MG63 (cell line): ENCODE data around the gene SRPK1. TPM values are rescaled to one million over a fixed set of nuclear protein-coding genes. Genes with fewer than 3 reads are reported as not detected.

Experiments used
- DNase-seq: peaks from one replicate; pipeline ENCODE4 v3.0.0-alpha.2; 2020
- H3K27me3 ChIP-seq: fragments of 250-450 bp; sonication (Bioruptor Pico); 2 replicates; pipeline ENCODE4 v1.5.1; 2020; ENCODE audit warnings: mild to moderate bottlenecking, moderate library complexity
- H3K36me3 ChIP-seq: fragments of 250-450 bp; sonication (Bioruptor Pico); 2 replicates; pipeline ENCODE4 v1.5.1; 2020; ENCODE audit warnings: mild to moderate bottlenecking, moderate library complexity
- H3K4me3 ChIP-seq: fragments of 250-450 bp; sonication (Bioruptor Pico); 2 replicates; pipeline ENCODE4 v1.5.1; 2020; ENCODE audit warnings: mild to moderate bottlenecking, moderate library complexity
- H3K9me3 ChIP-seq: fragments of 250-450 bp; sonication (Bioruptor Pico); 2 replicates; pipeline ENCODE4 v1.5.1; 2020; ENCODE audit warnings: mild to moderate bottlenecking, moderate library complexity
- total RNA-seq: library from RNA; depleted of rRNA; stranded (reverse); fragments of >200 nt; shearing (Covaris generic); gene quantifications from 2 replicates; pipeline ENCODE4 v1.2.3, GENCODE V29; 2014; ENCODE audit warnings: low replicate concordance

SRPK1 gene
- total RNA-seq, 1 experiment from 2014 or later, result 20.7 TPM

DNA sequence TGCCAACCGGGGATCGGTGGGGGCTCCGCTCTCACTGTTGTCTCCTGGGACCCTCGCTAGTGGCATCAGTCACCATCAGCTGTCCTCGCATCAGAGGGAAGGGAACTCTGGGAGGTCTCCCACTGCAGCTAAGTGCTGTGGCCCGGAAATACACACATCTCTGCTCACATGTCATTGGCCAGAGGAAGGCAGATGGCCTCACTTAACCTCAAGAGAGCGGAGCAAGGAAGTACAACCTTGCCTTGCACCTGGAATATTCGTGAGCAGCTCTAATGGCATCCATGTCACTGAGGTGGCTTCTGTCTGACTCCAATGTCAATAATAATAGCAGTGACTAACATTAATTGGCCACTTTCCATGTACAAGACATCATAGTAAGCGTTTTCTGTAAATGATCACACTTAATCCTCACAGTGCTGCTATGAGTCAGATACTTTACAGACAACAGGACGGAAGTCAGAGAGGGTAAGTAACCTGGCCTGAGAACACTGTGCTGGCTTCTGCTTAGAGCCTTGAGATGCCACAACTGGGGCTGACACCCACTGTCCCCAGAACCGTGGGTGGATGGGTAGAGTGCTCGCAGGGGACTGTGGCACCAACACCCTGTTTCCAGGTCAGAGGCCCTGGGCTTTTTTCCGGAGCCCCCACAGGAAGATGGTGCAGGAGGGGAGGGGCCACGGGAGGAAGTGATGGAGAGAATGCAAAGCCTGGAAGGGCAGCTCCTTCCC lies 109.8 kb downstream of the SRPK1 start:
- DNase-seq, result peak; percentile 26
- no peak overlapping the region for H3K4me3 ChIP-seq
- 0 out of 2 replicates have a peak, but pooled peaks cover 2% of the 10 kb centered on the region for H3K27me3 ChIP-seq
- no peaks in the 10 kb centered on the region for H3K36me3 ChIP-seq
- no peaks in the 10 kb centered on the region for H3K9me3 ChIP-seq

DNA sequence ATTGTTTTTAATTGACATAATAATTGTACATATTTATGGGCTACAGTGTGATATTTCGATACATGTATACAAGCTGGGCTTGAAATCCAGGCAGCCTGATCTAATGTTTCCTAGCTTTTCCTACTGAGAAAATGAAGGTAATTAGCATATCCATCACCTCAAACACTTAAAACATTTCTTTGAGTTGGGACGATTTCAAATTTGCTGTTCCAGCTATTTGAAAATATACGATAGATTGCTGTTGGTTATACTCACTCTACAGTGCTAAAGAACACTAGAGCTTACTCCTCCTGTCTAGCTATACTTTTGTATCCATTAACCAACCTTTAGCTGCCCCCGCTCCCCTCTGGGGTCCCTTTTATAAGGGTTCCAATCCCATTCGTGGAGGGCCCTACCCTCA lies 111.1 kb downstream of the SRPK1 start:
- Histone ChIP-seq H3K9me3 (no peaks in the 10 kb centered on the region), H3K36me3 (no peaks in the 10 kb centered on the region)
- no peak for DNase-seq

DNA sequence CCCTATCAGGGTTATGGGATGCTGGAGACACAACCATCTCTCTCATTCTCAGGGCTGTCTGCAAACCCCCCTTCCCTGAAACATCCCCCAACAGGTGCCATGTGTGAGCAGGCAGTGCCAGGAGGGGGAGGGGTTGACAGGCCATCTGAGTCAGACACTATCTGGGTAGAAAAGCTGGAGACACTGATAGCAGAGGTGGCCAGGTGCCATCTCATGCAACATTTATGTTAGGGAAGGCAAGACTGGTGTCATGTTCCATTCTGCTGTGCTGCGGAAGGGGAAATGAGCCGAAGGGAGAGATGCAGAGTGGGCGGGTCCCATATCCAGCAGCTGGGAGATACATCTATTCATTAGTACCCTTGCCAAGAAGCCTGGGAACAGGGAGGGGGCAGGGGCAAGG lies 112.2 kb downstream of the SRPK1 start:
- no peak for DNase-seq
- Histone ChIP-seq H3K27me3 (0 out of 2 replicates have a peak, but pooled peaks cover 2% of the 10 kb centered on the region), H3K36me3 (no peaks in the 10 kb centered on the region), H3K9me3 (no peaks in the 10 kb centered on the region), H3K4me3 (no peak overlapping the region)

More for the DNA sequence above, 111.1 kb downstream of the SRPK1 start:
- Histone ChIP-seq H3K27me3 (0 out of 2 replicates have a peak, but pooled peaks cover 2% of the 10 kb centered on the region), H3K4me3 (no peak overlapping the region)

DNA sequence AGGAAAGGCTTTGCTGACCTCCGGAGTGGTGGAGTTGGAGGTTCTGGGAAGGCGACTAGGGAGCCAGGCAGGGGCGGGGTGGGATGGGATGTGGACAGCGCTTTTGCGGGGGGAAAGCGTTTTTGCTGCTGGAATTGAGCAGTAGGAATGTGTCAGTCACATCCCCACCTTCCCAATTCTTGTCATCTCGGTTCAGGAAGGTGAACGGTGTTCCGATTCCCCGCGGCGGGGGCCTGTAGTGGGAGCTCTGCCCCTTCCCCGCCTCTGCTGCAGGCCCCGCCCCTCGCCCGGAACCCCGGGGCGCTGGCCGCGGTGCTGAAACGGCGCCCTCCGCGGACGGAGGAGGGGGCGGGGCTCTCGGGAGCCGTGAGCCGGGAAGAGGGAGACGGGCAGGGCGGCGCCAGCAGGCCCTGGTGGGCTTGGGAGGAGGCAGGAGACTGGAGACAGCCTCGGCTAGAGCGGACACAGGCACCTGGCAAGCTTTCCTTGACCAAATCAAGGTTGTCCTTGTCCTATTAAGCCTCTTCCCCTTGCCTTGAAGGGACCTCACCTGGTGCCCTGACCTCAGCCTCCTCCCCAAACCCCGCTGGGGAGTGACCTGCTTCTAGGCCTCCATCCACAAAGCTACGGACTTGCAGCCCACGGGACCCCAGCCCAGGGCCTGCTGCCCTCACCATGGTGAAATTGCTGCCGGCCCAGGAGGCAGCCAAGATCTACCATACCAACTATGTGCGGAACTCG lies 115.7 kb downstream of the SRPK1 start, which contains the start of gene LHFPL5:
Gene LHFPL5 (plus strand): TSS at position 357 of the 741 bp plus-strand sequence. CDS start 319 bp downstream, at position 676.
- Histone ChIP-seq H3K27me3 (0 out of 2 replicates have a peak, but pooled peaks cover 2% of the 10 kb centered on the region), H3K9me3 (no peaks in the 10 kb centered on the region), H3K36me3 (no peaks in the 10 kb centered on the region), H3K4me3 (0 out of 2 replicates have a peak within 1 kb of the TSS, but pooled peaks have one; percentile 13)
- peak; percentile 45 for DNase-seq

DNA sequence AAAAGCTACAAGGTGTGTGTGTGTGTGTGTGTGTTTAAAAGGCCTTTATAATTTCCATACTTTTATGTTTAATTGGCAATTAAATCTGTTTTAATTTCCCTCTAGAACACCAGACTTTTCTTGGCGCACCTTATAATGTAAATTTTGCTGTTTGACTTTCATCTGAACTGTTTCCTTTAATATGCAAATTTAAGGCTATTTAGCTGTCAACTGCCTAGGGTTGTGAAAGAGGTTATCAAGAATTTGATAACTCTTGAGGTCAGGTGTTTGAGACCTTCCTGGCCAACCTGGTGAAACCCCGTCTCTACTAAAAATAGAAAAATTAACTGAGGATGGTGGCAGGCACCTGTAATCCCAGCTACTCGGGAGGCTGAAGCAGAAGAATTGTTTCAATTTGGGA lies 119.8 kb downstream of the SRPK1 start:
- Histone ChIP-seq H3K27me3 (no peaks in the 10 kb centered on the region), H3K9me3 (no peaks in the 10 kb centered on the region), H3K4me3 (no peak overlapping the region), H3K36me3 (no peaks in the 10 kb centered on the region)
- DNase-seq, result no peak

DNA sequence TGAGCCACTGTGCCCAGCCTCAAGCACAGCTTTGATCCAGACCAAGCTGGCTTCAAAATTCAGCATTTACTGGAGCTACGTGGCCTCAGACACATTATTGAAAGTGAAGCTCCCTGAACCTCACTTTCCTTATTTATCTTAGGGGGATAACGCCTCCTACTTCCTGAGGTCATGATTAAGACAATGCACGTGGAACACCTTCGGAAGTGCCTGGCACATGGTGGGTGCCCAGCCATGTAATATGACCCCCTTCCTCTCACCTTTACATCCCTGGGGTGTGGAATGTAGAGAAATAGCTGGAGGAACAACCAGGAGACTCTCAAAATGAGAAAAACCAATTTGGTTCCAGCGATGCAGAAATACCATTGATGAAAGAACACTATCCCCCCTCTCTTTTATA lies 122.2 kb downstream of the SRPK1 start:
- H3K9me3 ChIP-seq, result no peaks in the 10 kb centered on the region
- DNase-seq, result no peak
- H3K4me3 ChIP-seq, result no peak overlapping the region
- H3K27me3 ChIP-seq, result no peaks in the 10 kb centered on the region
- no peaks in the 10 kb centered on the region for H3K36me3 ChIP-seq

DNA sequence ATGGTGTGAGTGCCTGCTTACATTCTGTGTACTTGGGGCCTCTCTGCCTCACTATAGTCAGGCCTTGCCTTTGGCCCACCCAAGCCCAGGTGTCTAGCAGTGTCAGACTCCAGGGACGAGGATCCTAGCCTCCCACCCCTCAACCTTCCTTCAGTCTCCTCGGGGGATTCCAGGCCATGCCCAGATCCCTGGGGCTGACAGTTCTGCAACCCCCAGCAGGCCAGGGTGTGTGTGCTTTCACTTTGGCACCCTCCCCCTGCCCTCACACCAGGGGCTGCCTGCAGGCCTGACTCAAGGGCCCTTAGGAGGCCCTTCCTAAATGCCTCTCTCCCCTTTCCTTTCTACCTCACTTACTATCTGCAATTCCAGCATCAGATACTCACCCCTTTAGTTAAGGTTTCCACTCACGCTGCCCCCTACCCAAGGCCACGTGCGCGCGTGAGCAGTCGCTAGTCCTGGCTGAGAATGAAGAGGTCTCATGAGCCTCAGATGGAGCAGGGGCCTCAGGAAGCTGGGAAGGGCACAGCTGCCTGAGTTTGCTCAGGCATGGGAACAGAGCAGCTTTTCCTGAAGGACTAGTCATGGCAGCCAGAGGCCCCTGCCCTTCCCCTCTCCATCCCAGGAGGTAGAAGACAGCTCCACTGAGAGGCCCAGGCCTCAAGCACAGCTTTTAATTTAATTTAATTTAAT lies 122.9 kb downstream of the SRPK1 start:
- Histone ChIP-seq H3K36me3 (no peaks in the 10 kb centered on the region), H3K27me3 (no peaks in the 10 kb centered on the region), H3K4me3 (no peak overlapping the region), H3K9me3 (no peaks in the 10 kb centered on the region)
- DNase-seq, result no peak

DNA sequence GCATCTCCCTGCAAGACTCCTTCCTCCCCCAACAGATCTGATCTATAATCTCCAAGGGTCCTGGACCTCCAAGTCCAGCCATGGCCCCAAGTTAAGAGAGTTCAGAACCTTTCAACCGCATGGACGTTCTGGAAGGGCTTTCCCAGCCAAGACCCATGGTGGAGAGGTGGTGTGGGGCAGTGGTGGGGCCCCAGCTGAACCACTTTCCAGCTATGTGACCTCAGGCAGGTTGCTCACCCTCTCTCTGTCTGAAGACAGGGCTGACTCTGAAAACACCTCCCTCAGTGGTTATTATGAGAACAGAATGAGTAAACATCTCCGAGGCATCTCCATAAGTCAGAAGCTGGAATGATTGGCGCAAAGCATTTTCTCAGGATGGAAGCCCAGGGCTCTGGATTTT lies 124.7 kb downstream of the SRPK1 start:
- H3K9me3 ChIP-seq, result no peaks in the 10 kb centered on the region
- 0 out of 2 replicates have a peak, but pooled peaks cover 3% of the 10 kb centered on the region for H3K27me3 ChIP-seq
- no peak overlapping the region for H3K4me3 ChIP-seq
- DNase-seq, result no peak
- no peaks in the 10 kb centered on the region for H3K36me3 ChIP-seq

DNA sequence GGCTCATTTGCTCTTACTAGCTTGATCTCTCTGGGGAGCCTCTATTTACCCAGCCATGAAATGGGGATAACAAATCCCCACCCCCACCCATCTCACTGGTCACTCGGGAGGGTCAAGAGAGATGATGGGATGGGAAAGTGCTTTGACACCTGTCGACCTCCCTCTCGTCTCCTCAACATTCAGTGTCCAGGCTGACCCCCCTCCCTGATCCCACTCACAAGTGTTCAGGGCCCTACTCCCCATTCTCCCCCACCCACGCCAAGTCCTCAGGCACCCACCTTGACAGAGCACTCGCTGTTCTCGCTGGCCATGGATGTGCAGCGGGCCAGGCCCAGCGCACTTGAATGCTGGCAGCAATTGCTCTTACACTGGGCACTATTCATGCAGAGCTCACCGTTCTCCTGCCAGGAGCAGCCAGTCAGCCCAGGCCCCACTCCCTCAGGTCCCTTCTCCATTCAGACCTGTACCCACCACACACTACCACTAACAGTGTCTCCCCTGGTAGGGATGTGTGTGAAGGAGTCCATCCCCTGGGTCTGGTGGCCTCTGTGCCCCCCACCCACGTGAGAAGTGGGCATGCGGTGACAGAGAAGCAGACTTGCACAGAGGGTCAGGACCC lies 125.3 kb downstream of the SRPK1 start:
- H3K36me3 ChIP-seq, result no peaks in the 10 kb centered on the region
- H3K27me3 ChIP-seq, result 0 out of 2 replicates have a peak, but pooled peaks cover 3% of the 10 kb centered on the region
- DNase-seq, result no peak
- H3K4me3 ChIP-seq, result no peak overlapping the region
- no peaks in the 10 kb centered on the region for H3K9me3 ChIP-seq

DNA sequence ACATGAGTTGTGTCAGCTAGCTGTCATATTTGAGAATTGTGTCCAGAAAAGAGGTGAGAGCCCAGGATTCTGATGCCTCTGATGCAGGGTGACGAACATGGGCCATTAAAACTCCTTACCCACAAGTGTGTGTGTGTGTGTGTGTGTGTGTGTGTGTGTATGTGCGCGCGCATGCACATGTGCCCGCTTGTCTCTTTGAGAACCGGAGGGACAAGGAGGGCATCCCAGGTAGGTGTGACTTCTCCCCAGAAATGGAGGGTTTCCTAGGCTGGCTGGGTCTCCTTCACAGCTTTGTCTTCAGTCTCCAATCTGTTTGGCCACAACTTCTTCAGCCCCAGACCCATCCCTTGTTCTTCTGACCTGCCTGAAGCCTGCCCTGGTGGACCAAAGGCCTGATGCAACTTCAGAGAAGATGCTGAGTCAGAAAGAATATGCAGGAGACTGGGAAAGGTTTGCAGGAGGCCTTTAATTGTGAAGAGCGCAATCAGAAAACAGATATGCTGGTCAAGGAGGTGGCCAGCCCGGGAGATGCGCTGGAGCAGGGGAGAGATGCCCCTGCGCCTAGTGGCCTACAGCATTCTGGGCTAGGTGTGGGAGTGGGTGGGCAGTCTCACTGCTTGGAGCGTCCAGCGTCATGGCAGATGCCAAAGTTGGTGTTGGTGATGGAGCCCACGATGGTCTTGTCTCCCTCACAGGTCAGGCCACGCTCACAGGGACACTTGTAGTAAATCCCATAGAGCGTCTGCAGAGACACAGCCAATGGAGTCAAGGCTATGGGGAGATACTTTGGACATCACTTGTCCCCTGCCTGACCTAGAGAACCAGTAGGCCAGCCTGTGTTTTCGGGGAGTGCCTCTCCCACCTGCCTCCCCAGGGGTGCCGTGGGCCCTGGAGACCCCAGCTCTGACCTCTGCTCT lies 126.1 kb downstream of the SRPK1 start:
- Histone ChIP-seq H3K4me3 (no peak overlapping the region), H3K27me3 (peaks cover 3% of the 10 kb centered on the region; the same call in 1 of the 2 replicates), H3K9me3 (no peaks in the 10 kb centered on the region), H3K36me3 (no peaks in the 10 kb centered on the region)
- no peak for DNase-seq

DNA sequence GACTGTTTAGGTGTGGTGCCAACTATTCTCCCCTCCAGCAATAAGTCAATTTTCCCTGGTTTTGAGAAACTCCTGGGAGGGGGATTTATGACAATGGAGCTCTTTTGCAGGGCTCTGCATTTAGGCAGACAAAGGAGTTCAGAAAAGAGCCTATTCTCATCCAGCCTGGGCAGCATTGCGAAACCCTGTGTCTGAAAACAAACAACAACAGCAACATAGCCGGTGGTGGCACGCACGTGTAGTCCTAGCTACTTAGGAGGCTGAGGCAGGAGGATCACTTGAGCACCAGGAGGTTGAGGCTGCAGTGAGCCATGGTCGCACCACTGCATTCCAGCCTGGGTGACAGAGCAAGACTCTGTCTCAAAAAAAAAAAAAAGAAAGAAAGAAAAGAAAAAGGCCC lies 130.2 kb downstream of the SRPK1 start:
- peaks cover 38% of the 10 kb centered on the region for H3K27me3 ChIP-seq
- no peak overlapping the region for H3K4me3 ChIP-seq
- no peak for DNase-seq
- no peaks in the 10 kb centered on the region for H3K36me3 ChIP-seq
- no peaks in the 10 kb centered on the region for H3K9me3 ChIP-seq

DNA sequence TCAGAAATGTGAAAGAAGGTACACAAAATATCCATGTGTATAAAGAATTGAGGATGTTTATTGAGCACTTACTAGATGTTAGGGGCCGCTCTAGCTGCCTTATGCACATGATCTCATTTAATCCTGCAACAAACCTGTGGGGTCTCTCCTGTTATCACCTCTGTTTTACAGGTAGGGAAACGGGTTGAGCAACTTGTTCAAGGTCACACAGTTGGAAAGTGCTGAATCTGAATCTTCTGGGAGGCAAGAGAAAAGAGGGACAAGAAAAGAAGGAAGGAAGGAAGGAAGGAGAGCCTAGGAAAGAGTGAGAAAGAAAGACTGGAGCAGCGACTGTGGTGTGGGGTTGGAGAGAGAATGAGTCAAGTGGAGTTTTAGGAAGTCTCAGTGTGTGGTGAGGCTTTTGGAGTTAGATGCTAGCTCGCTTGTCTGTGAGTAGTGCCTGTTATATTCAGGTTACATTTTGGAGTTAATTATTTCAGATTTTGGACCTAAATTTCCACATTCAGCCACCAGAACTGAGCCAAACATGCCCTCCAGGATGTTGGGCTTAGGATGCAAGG lies 132.4 kb downstream of the SRPK1 start:
- Histone ChIP-seq H3K4me3 (no peak overlapping the region), H3K36me3 (no peaks in the 10 kb centered on the region), H3K9me3 (no peaks in the 10 kb centered on the region), H3K27me3 (peaks cover 46% of the 10 kb centered on the region)
- DNase-seq, result no peak

DNA sequence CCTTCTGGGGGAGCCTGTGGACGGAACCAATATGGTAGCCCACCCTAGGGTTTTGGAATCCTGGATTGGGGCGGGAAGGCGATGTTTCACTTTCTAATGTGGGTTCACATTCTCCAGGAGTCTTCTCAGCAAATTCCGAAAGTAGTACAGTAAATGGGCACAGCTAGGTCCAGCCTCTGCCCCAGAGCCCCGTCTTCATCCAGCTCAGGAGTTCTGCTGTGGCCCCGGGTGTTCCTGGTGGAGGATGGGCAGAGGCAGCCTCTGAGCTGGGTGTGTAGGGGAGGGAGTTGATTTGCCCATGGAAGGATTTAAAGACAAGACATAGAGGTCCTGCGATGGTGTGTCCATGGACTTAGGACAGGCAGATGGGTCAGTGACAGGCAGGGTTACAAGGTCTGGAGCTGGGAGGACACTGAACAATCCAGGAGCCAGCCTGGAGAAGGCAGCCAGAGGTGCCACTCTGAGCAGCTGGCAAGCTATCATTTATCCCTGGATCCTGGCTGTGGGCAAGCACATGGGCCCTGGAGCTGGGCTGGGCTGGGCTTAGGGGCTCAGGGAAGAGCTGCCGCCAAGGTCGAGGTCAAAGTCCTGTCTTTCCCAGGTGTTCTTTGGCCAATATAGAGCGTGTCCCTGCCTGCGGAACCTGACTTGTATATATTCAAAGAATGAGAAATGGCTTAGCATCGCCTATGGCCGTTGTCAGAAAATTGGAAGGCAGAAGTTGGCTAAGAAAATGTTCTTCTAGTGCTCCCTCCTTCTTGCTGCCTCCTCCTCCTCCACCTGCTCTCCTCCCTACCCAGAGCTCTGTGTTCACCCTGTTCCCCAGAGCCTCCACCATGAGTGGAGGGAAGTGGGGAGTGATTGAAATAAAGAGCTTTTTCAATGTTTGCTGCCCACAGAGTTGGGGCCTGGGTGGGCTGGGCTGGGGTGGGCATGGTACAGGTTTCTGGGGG lies 133.4 kb downstream of the SRPK1 start:
- no peak for DNase-seq
- no peaks in the 10 kb centered on the region for H3K9me3 ChIP-seq
- peaks cover 43% of the 10 kb centered on the region for H3K27me3 ChIP-seq
- H3K36me3 ChIP-seq, result no peaks in the 10 kb centered on the region
- H3K4me3 ChIP-seq, result no peak overlapping the region

DNA sequence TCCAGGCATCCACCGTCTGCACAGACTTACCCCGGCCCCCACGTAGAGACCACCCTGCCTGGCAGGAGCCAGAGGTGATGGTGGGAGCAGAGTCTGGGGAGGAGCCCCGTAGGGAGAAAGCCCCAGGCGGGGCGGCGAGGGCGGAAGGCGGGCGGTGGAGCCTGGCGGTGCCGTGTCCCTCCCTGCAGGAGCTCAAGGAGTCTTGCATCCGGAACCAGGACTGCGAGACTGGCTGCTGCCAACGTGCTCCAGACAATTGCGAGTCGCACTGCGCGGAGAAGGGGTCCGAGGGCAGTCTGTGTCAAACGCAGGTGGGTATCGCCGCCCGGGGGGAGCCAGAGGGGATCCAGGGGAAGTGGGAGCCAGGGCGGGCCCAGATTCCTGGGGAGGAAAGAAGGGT lies 134.1 kb downstream of the SRPK1 start:
- no peaks in the 10 kb centered on the region for H3K36me3 ChIP-seq
- no peak for DNase-seq
- H3K4me3 ChIP-seq, result no peak overlapping the region
- no peaks in the 10 kb centered on the region for H3K9me3 ChIP-seq
- H3K27me3 ChIP-seq, result peaks cover 43% of the 10 kb centered on the region

DNA sequence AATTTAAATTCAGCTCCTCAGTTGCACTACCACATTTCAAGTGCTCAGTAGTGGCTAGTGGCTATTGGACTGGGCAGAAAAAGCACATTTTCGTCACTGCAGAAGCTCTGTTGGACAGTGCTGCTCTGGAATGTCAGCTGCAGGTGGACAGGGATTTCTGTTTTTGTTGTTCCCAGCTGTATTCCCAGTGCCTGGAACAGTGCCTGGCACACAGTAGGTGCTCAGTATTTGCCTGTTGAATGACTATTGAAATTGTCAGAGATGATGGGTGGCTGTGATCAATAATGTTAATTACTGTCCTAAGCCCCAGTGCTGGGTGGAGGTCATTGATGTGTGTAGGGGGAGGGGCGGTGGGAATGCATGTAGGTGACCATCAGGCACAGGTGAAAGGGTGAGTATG lies 134.6 kb downstream of the SRPK1 start:
- DNase-seq, result no peak
- Histone ChIP-seq H3K9me3 (no peaks in the 10 kb centered on the region), H3K27me3 (peaks cover 43% of the 10 kb centered on the region), H3K4me3 (no peak overlapping the region), H3K36me3 (no peaks in the 10 kb centered on the region)
